Lung microvascular endothelial cell (primary cell): Measurements from ENCODE around the gene MBTPS1. TPM values are rescaled to one million over a fixed set of nuclear protein-coding genes. Genes with fewer than 3 reads are reported as not detected.

Experiments used
- DNase-seq, 2 donors: peaks; one replicate each; pipeline versions ENCODE4 v3.0.0 to v3.0.0-alpha.2; 2010; ENCODE audit warnings: low read depth in 2 of 2
- total RNA-seq: library from RNA; depleted of rRNA; stranded (reverse); fragments of >200 nt; gene quantifications from 2 replicates; pipeline ENCODE4 v1.2.1, GENCODE V29; 2014

Gene MBTPS1
- total RNA-seq, 1 donor from 2014 or later: 106 TPM

- no peak for DNase-seq
Measured at GRCh38 chr16:84053237-84053636, 63.5 kb downstream of the MBTPS1 start.

GRCh38 chr16:84052071-84052622, 64.6 kb downstream of the MBTPS1 start:
- DNase-seq: no peak

GRCh38 chr16:84050316-84050715, 66.4 kb downstream of the MBTPS1 start:
- DNase-seq: no peak

GRCh38 chr16:84049403-84050060, 67.2 kb downstream of the MBTPS1 start:
- DNase-seq: no peak

- DNase-seq: no peak
Measured at GRCh38 chr16:84048871-84049270, 67.9 kb downstream of the MBTPS1 start.

- peak in 1 of 2 donors; percentile 5 for DNase-seq
Measured at GRCh38 chr16:84048270-84048669, 68.5 kb downstream of the MBTPS1 start.

GRCh38 chr16:84047626-84048025, 69.1 kb downstream of the MBTPS1 start:
- DNase-seq: no peak

- no peak for DNase-seq
Measured at GRCh38 chr16:84047206-84047605, 69.5 kb downstream of the MBTPS1 start.

GRCh38 chr16:84045818-84046470, 70.8 kb downstream of the MBTPS1 start:
- DNase-seq: no peak

GRCh38 chr16:84045001-84045817, 71.5 kb downstream of the MBTPS1 start:
- no peak for DNase-seq

GRCh38 chr16:84044118-84044488, 72.6 kb downstream of the MBTPS1 start:
- peak in 1 of 2 donors; percentile 50 for DNase-seq

GRCh38 chr16:84043486-84044117, 73.1 kb downstream of the MBTPS1 start:
- peak in 1 of 2 donors; percentile 33 for DNase-seq

GRCh38 chr16:84042879-84043485, 73.8 kb downstream of the MBTPS1 start:
- no peak for DNase-seq

GRCh38 chr16:84042308-84042878, 74.3 kb downstream of the MBTPS1 start, which contains the start of gene SLC38A8:
SLC38A8 (minus strand) TSS chr16:84042795; CDS start chr16:84042157, 638 bp downstream.
- DNase-seq: no peak

GRCh38 chr16:84041881-84042280, 74.9 kb downstream of the MBTPS1 start:
- DNase-seq: no peak

- no peak for DNase-seq
Measured at GRCh38 chr16:84040823-84041820, 75.6 kb downstream of the MBTPS1 start.

- DNase-seq: no peak
Measured at GRCh38 chr16:84040226-84040822, 76.4 kb downstream of the MBTPS1 start.

- no peak for DNase-seq
Measured at GRCh38 chr16:84039696-84040095, 77.0 kb downstream of the MBTPS1 start.

GRCh38 chr16:84038469-84038868, 78.3 kb downstream of the MBTPS1 start:
- DNase-seq: no peak
